A549 treated with AZD9567 at 1 μM for 4 hours (cell line): ENCODE measurements around the gene BNIP2. TPM values are rescaled to one million over a fixed set of nuclear protein-coding genes. Genes with fewer than 3 reads are reported as not detected.

Experiments
- total RNA-seq: library from RNA; stranded (reverse); fragments of 200-300 nt; extraction: Qiagen RNA extraction; gene quantifications from 5 replicates; pipeline ENCODE4 v1.2.3, GENCODE V29; 2022; ENCODE audit not compliant: insufficient read depth

Gene BNIP2
- total RNA-seq, result 63.5 to 118 TPM (median 73.2 TPM) in 5 replicates

DNA sequence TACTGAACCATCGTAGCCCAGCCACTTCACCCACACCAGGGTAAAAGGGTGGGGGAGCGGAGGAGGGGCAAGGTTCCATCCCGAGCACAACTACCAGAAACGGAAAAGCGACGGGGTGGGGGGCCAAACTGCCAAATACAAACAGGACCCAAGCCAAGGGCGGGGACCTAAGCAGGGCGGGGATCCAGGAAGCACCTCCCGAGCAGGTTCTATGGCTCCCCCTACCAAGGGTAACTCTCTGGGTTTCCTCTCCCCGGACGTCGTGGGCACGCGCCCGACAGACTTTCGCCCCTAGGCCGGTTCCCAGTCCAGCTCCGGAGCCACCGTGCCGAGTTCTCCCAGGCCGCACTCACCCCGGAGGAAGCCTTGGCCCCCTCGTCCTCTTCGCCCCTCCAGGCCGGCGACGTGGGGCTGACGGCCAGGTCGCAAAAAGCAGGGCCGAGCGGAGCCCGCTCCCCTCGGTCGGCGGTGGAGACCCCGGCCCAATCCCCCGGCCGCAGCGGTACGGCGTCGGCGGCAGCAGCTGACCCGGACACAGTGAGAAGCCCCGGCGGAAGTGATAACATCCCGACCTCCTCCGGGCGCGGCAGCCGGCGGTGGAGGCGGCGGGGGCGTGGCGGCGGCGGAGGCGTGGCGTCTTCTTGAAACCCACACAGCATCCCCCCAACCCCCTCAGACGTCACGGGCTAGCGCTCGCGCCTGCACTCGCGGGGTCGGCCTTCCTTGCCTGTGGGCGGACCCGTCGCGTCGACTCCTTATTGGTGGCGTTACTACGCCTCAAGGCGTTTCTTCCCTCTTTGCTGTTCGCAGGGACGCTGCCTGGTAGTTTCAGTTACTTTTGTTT, at the start of gene BNIP2:
Gene BNIP2 (minus strand): TSS at position 539 of the 844 bp plus-strand sequence. CDS start 6,863 bp downstream, outside the sequence.

GRCh38 chr15:59656897-59657634, 32.1 kb downstream of the BNIP2 start, which contains the start of gene GTF2A2:
Gene GTF2A2 (minus strand): TSS chr15:59657515. CDS start chr15:59652277, 5,238 bp downstream.

DNA sequence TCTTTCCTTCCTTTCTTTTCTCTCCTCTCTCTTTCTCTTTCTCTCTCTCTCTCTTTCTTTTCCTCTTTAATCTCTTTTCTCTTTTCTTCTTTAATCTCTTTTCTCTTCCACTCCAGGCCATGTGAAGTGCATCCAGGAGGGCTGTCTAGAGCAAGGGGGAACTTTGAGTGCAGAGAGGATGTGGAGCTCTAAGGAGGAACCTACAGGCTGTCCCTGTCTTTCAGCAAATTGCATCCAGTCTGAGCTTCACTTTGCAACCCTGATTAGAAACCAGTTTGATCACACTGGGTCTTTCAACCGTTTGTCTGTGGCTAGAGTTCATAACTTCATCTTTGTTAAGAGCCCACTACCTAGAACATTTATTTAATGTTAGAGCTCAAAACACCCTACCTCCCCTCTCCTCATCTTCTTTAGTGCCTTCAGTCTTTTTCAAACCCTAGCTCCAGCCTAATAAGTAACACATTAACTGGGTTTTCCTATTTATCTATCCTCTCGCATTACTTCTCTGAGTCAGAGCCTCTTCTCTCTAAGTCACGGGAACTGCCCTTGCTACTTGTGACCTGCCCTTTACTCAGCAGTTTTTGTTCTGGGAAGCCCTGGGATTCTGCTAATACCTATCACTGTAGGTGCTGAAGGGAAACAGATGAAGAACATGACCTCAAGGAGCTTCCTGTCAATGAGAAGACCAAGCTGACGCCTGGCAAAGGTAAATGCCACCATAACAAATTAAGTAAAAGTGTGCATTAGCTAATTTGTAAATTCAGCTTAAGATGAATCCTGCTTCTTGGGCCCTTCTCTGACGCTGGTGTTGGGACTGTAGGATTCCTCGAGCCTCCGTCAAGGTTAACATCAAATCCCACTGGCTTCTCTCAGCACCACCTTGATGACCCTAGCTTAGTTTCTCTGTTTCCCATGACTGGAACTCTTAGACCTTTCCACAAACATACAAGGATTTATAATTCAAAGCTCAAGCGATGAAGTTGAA, 77.6 kb downstream of the BNIP2 start, which contains the start of gene GCNT3:
Gene GCNT3 (plus strand): TSS at position 508 of the 985 bp plus-strand sequence. CDS start 6,456 bp downstream, outside the sequence.

Other genes with a start within 250 kb of the BNIP2 start
- 95.6 to 120 TPM (median 100 TPM) in 5 replicates for gene GCNT3, start 77.5 kb downstream of the BNIP2 start, total RNA-seq
- gene GTF2A2, start 31.8 kb downstream of the BNIP2 start, total RNA-seq, result 176 to 197 TPM (median 184 TPM) in 5 replicates